Left renal pelvis (tissue), 4 donors: ENCODE data around the gene PLSCR3. TPM values are rescaled to one million over a fixed set of nuclear protein-coding genes. Genes with fewer than 3 reads are reported as not detected.

Experiments
- DNase-seq, 4 donors: peaks; one replicate each; pipeline ENCODE4 v3.0.0-alpha.2; 2013; ENCODE audit warnings: low read depth in 4 of 4, low spot score in 3 of 4
- polyA plus RNA-seq, 4 donors: library from polyadenylated mRNA; unstranded; fragments of 120-200 nt; gene quantifications; one replicate each; pipeline ENCODE4 v1.2.1, GENCODE V29; 2013; ENCODE audit not compliant: insufficient read length in 4 of 4

PLSCR3 gene
- polyA plus RNA-seq, result 10 to 100 TPM; 30.3 to 48.7 (median 39.6) TPM

DNA sequence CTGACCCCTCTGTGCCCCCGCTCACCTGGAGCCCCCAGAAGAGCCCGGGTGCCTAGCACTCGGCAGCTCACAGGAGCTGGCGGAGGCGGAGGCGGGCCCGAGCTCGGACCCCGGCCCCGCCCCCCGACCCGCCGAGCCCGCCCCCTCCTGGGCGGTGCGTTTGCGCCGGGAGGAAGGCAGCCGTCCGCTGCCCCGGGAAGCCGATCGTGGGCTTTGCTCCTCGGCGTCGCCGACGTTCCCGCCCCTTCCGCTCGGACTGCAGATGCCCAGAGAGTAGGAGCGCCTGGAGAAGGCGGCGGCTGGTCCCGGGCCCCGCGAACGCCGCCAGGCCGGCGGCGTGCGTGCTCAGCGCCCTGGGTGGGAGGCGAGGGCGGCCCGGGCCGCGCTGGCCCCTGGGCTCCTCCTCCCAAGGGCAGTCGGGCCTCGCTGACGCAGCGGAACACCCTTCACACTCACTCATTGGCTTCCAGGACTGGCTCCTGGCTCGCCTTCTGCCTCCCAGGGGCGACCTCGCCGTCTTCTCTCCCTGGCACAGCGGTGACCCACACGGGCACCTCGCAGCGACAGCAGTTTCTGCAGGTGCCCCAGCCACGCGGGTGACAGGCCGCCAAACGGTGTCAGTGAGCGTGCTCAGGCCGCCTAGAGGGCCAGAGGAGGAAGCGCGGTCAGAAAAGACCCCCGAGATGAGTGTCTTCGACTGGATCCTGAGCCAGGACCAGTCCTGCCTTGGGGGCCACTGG lies at the start of gene PLSCR3:
Gene PLSCR3, minus strand, starts transcription at position 74 of the 740 bp plus-strand sequence. CDS start 415 bp downstream, outside the sequence.
- peak in 1 of 4 donors; percentile 66 for DNase-seq

DNA sequence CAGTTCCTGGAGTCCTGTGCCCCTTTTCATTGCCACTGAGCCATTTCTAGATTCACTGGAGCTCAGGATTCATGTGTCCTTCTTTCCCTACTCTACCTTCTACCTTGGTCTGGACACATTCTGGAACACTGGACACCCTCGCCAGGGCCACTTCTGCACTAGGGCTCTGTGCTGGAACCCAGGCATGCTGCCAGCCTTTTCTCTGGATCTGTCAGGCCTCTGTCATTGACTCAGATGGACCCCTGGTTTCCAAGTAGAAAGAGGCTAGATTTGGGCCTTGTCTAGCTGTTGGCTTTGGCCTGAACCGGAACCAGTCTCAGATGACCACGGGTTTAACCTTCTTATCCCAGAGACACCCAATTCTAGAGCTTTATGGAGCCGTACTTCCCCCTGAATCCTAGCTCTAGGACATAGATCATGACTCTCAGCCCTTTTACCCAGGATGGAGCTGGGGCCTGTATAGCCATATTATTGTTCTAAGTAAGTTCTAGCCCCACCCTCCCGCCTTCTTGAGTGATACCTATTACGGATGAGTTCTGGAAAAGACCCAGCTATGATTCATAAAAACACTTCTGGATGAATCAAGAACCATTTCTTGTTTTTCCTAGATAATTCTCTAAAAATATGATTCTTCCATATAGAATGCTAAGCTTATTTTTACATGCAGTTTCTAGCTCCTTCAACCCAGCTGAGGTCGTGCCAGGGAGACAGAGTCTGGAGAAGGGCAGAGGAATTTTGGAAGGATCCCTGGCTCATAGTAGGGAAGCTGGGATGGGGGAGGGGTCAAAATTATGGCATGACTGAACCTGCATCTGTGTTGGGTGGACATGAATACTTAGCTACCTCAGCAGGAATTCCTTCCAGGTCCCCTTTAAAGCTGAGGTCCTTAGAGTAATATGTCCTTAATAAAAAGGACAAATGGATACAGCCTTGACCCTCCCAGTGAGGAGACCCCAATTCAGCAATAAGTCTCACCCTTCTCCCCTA lies 49.5 kb upstream of the PLSCR3 start:
- DNase-seq, result no peak

DNA sequence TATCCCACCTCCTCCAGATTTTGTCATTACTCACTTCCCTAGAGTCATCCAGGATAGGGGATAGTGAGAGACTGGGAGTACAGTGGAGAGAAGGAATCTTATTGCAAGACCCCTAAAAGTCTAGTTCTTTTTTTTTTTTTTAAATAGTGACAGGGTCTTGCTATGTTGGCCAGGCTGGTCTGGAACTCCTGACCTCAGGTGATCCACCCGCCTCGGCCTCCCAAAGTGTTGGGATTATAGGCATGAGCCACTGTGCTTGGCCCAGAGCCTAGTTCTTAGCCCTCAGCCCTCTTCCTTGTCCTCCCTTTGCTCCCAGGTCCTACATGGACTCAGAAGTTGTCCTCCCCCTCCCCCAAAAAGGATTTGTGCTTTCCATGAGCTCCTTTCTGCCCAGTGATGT lies 47.8 kb upstream of the PLSCR3 start:
- DNase-seq, result no peak

DNA sequence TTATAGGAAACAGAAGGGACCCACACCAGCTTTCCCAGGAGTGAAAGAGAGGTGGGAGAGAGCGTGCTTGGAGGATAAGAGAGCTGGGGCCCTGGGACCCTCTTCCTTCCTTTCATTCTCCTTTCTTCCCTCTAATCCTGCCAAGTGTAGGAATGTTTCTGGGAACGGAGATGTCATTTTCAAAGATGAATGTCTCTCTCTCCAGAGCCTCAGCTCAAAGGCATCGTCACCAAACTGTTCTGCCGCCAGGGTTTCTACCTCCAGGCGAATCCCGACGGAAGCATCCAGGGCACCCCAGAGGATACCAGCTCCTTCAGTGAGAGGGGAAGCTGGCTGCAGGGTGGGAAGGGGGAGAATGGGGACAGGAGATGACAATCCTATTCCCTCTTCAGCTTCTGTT lies 46.9 kb upstream of the PLSCR3 start:
- DNase-seq, result no peak

DNA sequence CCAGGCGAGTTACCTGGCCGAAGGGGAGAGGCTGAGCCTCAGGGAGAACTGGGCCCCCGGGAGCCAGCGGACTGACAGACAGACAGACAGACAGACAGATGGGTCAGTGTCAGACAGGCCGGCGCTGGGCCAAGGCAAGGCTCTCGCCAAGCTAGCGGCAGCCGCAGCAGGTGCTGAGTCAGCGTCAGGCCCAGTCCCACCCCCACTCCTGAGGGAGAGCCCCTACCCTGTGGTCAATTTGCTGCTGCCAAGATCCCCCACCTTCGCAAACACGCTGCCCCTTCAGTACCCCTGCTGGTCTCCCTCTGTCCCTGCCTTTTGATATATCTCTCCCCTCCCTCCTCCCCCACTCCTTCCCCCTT lies 46.5 kb upstream of the PLSCR3 start:
- DNase-seq, result peak in 1 of 4 donors; percentile 14

DNA sequence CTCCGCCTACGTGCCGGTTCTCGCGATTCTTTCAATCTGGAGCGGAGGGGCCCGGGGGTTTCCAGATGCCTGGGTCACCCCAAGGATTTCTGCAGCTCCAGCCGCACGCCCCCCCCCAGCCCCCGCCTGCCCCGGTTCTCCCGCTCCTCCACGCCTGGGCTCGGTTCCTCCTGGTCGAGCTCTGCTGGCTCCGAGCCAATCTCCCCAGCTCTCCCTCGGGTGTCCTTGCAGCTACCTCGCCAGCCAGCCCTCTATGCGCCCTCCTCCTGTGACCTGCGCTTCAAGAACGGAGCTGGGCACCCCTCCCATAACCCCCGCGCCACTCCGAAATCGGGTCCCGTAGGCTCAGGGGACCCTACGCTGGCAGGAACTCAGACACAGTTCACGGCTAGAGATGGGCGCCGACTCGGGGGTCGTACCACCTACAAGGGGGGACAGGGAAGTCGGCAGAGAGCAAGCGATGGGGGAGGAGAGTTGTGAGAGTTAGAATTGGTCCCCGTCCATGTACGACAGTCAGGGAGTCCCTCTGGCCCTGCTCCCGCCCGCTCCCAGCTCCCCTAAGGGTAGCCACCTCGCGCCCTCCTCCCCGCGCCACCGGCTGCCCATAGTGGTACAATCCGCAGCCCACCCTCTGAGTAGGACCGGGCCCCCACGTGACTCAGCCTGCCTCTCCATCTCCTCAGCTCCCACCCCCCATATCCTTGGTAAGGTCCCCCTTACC lies 45.9 kb upstream of the PLSCR3 start:
- peak in 1 of 4 donors; percentile 36 for DNase-seq

DNA sequence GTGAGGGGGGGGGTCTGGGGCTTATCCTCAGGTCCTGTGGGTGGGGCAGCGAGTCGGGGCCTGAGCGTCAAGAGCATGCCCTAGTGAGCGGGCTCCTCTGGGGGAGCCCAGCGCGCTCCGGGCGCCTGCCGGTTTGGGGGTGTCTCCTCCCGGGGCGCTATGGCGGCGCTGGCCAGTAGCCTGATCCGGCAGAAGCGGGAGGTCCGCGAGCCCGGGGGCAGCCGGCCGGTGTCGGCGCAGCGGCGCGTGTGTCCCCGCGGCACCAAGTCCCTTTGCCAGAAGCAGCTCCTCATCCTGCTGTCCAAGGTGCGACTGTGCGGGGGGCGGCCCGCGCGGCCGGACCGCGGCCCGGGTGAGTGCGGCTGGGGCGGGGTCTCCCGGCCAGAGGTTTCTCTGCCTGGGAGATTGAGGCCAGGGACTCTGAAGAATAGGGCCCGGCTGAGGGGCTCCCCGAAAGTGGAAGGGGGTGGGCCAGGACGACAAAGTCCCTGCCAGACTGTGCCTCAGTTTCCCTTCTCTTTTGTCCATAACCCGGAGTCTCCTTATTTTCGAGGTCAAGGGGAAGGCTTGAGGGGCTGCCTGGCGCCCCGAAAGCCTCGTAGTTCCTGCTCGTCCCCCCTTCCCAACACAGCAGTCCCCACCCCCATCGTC lies 45.3 kb upstream of the PLSCR3 start, which contains the start of gene FGF11:
Gene FGF11, plus strand, starts transcription at position 51 of the 651 bp plus-strand sequence. Its CDS starts 109 bp downstream, at position 160.
- DNase-seq, result no peak

DNA sequence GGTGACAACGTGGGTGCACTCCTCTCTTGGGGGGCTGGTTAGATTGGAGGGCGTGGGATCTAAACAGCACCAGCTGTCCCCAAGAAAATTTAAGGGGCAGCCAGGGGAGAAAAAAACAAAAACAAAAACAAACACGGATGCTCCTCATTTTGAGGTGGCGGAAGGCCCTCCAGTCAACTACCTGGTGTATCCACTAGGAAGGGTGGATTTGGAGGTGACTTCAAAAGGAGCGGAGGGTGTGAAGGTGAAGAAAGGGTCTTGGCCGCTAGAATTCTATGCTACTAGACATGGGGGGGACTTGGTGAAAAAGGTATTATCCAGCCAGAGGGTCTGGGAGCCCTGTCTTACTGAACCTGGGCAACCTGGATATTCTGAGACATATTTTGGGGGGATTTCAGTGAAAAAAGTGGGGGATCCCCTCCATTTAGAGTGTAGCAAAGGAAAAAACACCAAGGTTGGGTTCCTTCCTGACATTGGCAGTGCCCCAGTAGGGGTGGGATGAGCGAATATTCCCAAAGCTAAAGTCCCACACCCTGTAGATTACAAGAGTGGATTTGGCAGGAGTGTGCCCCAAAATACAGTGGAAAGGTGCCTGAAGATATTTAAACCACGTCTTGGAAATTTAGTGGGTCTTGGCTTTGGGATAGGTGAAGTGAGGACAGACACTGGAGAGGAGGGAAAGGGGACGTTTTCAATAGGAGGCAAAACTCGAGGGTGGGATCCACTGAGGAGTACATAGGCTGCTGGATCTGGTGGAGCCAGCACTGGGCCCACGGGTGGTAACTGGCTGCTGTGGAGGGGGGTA lies 44.5 kb upstream of the PLSCR3 start:
- DNase-seq, result no peak

DNA sequence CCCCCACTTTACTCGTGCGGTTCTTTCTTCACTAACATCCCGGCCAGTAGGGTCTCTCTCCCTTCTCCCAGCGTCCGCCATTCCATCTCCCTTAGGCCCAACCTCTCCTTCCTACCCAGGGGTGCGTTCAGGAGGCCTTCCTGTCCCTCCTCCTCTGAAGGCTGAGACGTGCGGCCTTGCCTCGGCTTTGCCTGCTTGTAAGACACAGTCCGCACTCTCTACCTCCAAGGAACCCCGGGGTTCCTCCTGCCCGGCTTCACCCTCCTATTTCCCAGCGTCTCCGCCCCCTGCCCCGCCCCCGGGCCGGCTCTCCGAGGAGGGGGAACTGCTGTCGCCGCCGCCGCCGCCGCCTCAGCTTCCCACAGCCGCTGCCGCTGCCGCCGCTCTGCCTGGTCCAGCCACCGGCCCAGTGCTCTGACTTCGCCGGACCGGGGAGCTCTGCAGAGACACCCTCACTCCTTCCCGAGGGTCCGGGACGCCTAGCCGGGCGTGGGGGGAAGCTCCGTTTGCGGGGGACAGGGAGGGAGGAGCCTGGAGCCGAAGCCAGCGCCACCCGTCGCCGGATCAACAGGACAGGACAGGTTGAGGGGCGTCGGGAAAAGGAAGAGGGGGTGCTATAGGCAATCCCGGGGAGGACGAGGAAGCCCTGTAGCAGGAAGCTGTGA lies 43.8 kb upstream of the PLSCR3 start:
- peak in 1 of 4 donors; percentile 24 for DNase-seq

DNA sequence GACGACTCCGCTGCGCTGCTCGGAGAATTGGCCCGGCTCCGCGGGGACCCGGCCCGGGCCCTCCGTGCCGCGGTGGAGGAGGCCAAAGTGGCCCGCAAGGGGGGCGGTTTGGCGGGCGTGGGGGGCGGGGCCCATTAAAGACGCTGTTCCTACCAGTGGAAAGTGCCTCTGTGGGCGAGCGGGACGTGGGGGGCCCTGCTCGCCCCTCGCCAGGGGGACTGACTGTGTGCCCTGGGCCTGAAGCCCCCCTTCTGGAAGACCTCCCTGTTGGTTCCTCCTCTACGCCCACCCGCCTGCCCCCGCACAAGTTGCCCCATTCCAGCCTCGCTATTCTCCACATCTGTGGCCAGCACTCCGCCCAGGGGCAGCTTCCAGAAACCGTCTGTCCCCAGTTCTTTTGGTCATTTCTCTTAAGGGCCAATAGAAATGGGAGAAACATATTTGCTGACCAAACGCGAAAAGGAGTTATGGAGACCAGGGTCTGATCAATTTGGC lies 43.1 kb upstream of the PLSCR3 start:
- no peak for DNase-seq

DNA sequence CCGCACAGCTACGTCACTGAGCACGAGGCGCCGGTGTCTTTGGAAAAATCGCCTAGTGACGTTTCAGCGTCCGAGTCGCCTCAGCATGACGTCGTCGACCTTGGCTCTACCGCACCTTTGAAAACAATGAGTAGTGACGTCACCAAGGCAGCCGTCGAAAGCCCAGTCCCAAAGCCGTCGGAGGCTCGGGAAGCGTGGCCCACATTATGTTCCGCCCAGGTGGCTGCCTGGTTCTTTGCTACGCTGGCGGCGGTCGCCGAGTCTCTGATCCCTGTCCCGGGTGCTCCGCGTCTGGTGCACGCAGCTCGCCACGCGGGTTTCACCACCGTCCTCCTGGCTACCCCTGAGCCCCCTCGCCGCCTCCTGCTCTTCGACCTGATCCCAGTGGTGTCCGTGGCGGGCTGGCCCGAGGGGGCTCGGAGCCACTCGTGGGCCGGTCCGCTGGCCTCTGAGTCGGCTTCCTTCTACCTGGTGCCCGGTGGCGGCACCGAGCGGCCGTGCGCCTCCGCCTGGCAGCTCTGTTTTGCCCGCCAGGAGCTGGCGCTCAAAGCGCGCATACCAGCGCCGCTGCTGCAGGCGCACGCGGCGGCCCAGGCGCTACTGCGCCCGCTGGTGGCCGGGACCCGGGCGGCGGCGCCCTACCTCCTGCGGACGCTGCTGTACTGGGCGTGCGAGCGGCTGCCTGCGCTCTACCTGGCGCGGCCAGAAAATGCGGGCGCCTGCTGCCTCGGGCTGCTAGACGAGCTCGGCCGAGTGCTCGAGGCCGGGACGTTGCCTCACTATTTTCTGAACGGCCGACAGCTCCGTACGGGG lies 42.4 kb upstream of the PLSCR3 start:
- peak in 1 of 4 donors; percentile 71 for DNase-seq

DNA sequence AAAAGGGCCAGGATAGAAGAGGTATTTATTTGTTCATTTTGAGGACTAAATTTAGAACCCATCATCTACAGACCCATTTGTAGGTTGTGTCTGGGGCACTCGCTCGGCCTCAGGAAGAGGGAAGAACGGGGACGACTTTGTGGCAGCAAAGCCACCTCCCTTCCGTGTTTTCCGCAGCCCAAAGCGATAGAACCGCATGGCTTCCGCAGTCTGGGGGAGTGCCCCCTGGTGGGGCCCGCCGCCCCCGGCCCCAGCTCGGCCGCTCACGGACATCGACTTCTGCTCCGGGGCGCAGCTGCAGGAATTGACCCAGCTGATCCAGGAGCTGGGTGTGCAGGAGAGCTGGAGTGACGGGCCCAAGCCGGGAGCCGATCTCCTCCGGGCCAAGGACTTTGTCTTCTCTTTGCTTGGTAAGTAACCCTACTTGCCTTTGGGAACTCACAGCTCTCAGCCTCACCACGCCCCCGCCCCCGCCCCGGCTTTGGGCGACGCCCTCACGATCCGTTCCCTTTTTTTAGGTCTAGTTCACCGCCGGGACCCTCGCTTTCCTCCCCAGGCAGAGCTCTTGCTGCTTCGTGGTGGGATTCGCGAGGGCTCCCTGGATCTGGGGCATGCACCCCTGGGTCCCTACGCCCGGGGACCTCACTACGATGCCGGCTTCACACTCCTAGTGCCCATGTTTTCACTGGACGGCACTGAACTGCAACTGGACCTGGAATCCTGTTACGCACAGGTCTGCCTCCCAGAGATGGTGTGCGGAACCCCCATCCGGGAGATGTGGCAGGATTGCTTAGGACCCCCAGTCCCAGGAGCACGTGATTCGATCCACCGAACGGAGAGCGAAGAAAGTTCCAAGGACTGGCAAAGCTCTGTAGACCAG lies 41.6 kb upstream of the PLSCR3 start:
- DNase-seq, result peak in 1 of 4 donors; percentile 9

DNA sequence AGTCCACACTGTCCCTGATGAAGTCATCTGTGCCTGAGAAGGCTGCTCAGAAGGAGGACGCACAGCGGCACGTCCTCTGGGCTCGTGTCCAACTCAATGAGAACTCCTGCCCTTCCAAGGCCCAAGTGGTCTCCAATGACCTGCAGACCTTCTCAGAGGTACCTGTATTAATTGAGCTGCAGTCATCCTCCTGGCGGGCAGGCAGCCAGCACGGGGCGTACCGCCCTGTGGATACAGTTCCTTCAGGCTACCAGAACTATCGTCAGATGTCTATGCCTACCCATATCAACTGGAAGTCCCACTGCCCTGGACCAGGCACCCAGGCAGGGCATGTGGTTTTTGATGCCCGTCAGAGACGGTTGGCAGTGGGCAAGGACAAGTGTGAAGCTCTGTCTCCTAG lies 38.0 kb upstream of the PLSCR3 start:
- no peak for DNase-seq

DNA sequence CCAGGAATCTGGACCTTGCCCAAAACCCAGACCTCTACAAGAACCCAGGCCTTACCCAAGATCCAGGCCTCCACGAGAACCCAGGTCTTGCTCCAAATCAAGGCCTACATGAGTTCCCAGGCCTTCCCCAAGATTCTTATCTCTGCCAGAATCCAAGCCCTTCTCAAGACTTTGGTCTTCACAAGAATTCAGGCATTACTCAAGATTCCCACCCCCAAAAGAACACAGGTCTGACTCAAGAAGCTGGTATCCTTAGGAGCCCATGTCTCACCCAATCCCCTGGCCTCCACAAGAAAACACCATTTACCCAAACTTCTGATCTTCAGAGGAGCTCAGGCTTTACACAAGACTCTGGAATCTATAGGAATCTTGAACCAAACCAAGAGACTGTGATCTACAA lies 36.9 kb upstream of the PLSCR3 start:
- no peak for DNase-seq

DNA sequence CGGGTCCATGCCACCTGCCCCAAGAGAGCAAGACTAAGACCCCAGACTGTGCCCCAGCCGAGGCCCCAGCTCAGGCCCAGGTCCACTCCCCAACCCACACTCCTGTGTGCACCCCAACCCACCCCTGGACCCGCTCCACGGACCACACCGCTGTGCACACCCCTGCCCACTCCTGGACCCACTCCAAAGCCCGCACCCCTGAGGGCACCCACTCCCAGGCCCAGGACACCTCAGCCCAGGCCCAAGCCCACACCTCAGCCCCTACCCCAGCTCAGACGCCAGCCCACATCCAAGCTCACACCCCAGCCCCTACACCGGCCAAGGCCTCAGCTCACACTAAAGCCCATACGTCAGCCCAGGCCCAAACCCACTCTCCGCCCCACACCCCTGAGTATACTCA lies 35.4 kb upstream of the PLSCR3 start:
- no peak for DNase-seq

DNA sequence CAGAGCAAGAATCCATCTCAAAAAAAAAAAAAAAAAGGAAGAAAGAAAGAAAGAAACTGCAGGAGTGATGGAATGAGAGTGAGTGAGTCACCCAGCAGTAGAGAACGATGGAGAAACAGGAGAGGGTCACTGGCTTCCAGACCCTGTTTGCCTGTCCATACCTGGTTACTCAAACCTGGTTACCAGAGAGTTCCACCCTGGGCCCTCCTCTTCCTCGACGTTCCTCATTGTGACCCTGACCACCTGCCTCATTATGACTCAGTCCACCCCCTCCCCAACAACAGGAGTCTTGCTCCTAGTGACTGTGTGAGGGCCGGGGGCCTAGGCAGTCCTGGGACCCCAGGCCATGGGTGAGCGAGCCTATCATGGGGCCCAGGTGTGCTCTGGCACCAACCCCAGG lies 34.2 kb upstream of the PLSCR3 start, which contains the start of gene SPEM3:
Gene SPEM3, plus strand, starts transcription at position 301 of the 400 bp plus-strand sequence. Its CDS starts 46 bp downstream, at position 347.
- DNase-seq, result no peak

DNA sequence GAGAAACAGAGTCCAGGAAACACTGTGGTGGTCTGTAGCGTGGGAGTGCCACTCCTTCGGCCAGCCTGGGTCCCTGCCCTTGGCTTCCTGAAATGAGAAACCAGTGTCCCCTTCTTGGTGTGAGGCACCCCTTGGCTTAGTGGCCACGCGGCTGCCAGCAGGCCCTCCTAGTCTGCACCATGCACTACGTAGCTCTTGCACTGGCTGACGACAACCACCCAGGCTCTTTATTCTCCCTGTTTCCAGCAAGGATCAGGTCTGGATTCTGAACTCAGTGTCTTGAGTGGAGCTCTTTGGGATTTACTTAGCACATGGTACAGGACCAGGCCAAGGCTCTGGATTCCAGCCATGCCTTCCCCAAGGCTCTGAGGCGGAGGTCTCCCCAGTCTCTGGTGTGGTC lies 33.2 kb upstream of the PLSCR3 start:
- no peak for DNase-seq
